ENCODE measurements around the gene SEMA5A. TPM values are rescaled to one million over a fixed set of nuclear protein-coding genes. Genes with fewer than 3 reads are reported as not detected.
A peak's percentile ranks its signal among the peaks of the same experiment; 100 is the strongest.

SEMA5A gene
- total and polyA plus RNA-seq, 2 of the 8 experiments (the other 6 are each of a cell fraction or from before 2014, with no cell fraction given) = 5.3 to 8.9 TPM

DNA sequence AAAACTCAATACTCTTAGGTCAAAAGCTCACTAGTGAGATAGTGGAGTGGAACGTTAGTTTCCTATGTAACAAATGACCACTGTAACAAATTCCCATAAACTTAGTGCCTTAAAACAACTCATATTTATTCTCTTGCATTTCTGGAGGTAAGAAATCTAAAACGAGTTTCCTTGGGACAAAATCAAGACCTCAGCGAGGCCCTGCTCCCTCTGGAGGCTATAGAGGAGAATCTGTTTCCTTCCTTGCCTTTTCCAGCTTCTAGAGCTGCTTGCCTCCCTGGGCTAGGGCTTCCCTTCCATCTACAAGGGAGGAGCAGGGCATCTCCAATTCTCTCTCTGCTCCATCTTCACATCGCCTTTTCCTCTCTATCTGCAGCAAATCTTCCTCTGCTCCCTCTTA lies 32.0 kb downstream of the SEMA5A start:
- no peak overlapping the region for H2BK5ac ChIP-seq (ENCODE audit: low read depth, low read length)
- H3K27ac ChIP-seq (ENCODE audit: low read depth, low read length) = no peak overlapping the region
- H3K23ac ChIP-seq (ENCODE audit: insufficient read length) = no peak overlapping the region
- FAIRE-seq = no peak
- H3K4me2 ChIP-seq (ENCODE audit: insufficient read depth in 1 of 2, low read depth in 2 of 2, low read length in 2 of 2) = no peak overlapping the region
- H3K14ac ChIP-seq (ENCODE audit: insufficient read length) = no peak overlapping the region
- no peaks in the 10 kb centered on the region for H3K79me2 ChIP-seq (ENCODE audit: control insufficient read depth in 1 of 2, insufficient read depth in 2 of 2, low read length in 2 of 2)
- H3K36me3 ChIP-seq (ENCODE audit: control insufficient read depth in 2 of 4, insufficient read depth in 4 of 4, low read length in 3 of 4) = no peaks in the 10 kb centered on the region
- no peak overlapping the region for H3K4ac ChIP-seq (replicated peaks; ENCODE audit: insufficient read length, low read depth, low read length)
- no peaks in the 10 kb centered on the region for H3K9me3 ChIP-seq (ENCODE audit: insufficient read depth in 2 of 2, low read depth in 1 of 2, low read length in 1 of 2)
- ChIA-PET CTCF (ENCODE audit: partially characterized antibody) (interaction anchor here (0.8 to 3.1 kb wide), 12 partner anchors 9 to 719 kb away, joined by 3 to 17 read pairs (median 3); no protein-coding TSS in a partner anchor), POLR2A (ENCODE audit: partially characterized antibody) (no interaction called here)
- no peaks in the 10 kb centered on the region for H3K4me1 ChIP-seq (replicated peaks in 1 of 4; ENCODE audit: control insufficient read depth in 3 of 4, insufficient read depth in 4 of 4, low read length in 3 of 4)
- no peak overlapping the region for H2BK12ac ChIP-seq (ENCODE audit: low read depth, low read length)
- H3K27me3 ChIP-seq (replicated peaks in 1 of 4; ENCODE audit: control insufficient read depth in 3 of 4, extremely low read depth in 1 of 4, insufficient read depth in 3 of 4, low read length in 3 of 4) = no peaks in the 10 kb centered on the region
- peaks cover 3% of the 10 kb centered on the region for H3K79me1 ChIP-seq (ENCODE audit: low read depth, low read length)
- no peak overlapping the region for H3K56ac ChIP-seq (replicated peaks; ENCODE audit: insufficient read length, low read depth, low read length)
- H4K8ac ChIP-seq (ENCODE audit: extremely low read depth, insufficient read depth, low read length) = no peak overlapping the region
- DNase-seq (ENCODE audit: low read depth in 1 of 2, low spot score in 2 of 2) = no peak
- H2BK120ac ChIP-seq (replicated peaks; ENCODE audit: low read depth, low read length) = no peak overlapping the region
- H3K23me2 ChIP-seq (ENCODE audit: low read depth, low read length) = no peaks in the 10 kb centered on the region
- H3K9ac ChIP-seq (replicated peaks in 1 of 4; ENCODE audit: extremely low read depth in 1 of 4, low read depth in 3 of 4, low read length in 3 of 4) = no peak overlapping the region
- H3K18ac ChIP-seq (ENCODE audit: extremely low read depth, low read length) = no peak overlapping the region
- TF ChIP-seq RAD21 (IDR thresholded peaks at IDR 0.05 in 1 of 2, conservative IDR thresholded peaks at IDR 0.05 in 1 of 2; ENCODE audit: low read depth in 2 of 2, low read length in 2 of 2) (peak; percentile 43 to 53; a peak in 3 of 4 replicates), CTBP2 (IDR thresholded peaks at IDR 0.05; ENCODE audit: borderline replicate concordance, insufficient read depth, insufficient read length, low read length) (no peak)
- TF ChIP-seq, protein P1, sequence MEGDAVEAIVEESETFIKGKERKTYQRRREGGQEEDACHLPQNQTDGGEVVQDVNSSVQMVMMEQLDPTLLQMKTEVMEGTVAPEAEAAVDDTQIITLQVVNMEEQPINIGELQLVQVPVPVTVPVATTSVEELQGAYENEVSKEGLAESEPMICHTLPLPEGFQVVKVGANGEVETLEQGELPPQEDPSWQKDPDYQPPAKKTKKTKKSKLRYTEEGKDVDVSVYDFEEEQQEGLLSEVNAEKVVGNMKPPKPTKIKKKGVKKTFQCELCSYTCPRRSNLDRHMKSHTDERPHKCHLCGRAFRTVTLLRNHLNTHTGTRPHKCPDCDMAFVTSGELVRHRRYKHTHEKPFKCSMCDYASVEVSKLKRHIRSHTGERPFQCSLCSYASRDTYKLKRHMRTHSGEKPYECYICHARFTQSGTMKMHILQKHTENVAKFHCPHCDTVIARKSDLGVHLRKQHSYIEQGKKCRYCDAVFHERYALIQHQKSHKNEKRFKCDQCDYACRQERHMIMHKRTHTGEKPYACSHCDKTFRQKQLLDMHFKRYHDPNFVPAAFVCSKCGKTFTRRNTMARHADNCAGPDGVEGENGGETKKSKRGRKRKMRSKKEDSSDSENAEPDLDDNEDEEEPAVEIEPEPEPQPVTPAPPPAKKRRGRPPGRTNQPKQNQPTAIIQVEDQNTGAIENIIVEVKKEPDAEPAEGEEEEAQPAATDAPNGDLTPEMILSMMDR (IDR thresholded peaks at IDR 0.05; ENCODE audit: control extremely low read depth in 1 of 3, insufficient read depth in 1 of 3, low read depth in 1 of 3, low read length in 3 of 3) = peak in 2 of 3 experiments; percentile 44 to 48; a peak in 2 of 4 replicates
- peaks cover 0 to 2% of the 10 kb centered on the region in 2 experiments for H4K20me1 ChIP-seq (replicated peaks in 1 of 2; ENCODE audit: control insufficient read depth in 1 of 2, insufficient read depth in 2 of 2, low read length in 2 of 2)
- no peak overlapping the region for H2AK5ac ChIP-seq (ENCODE audit: low read depth, low read length)
- no peak overlapping the region for H2BK15ac ChIP-seq (ENCODE audit: low read length)
- no peak overlapping the region for H2BK20ac ChIP-seq (ENCODE audit: low read length)
- no peak overlapping the region for H3K4me3 ChIP-seq (ENCODE audit: extremely low read depth in 1 of 4, insufficient read depth in 2 of 4, low read depth in 3 of 4, low read length in 4 of 4)
- WGBS, 2 experiments (ENCODE audit: extremely low coverage in 1 of 2, insufficient coverage in 1 of 2, insufficient read length in 1 of 2, insufficient replicate concordance in 2 of 2, low coverage in 1 of 2, low lambda C conversion rate in 2 of 2, missing lambda C conversion rate in 1 of 2) = 69% methylated on average over 4 of the region's 4 CpGs; no CpG with 5 or more reads in 1 of the 2 experiments
- H4K5ac ChIP-seq (ENCODE audit: insufficient read length, low read depth, low read length) = no peak overlapping the region
- no peak overlapping the region for H2AFZ ChIP-seq (ENCODE audit: low read length)
- H4K91ac ChIP-seq (replicated peaks; ENCODE audit: insufficient read length, low read length) = no peak overlapping the region

All from H1 (cell line).